DOHH2 (cell line): ENCODE results near the gene PDE4A.

ENCODE experiments used
- CTCF ChIP-seq: fragments of 200-600 bp; sonication (generic); IDR thresholded peaks from one replicate; pipeline ENCODE4 v1.5.1; 2014; ENCODE audit warnings: antibody characterized with exemption, mild to moderate bottlenecking, low read depth, low read length; ENCODE audit not compliant: poor library complexity, severe bottlenecking
- EZH2phosphoT487 ChIP-seq: fragments of 200-600 bp; sonication (generic); IDR thresholded peaks from 2 replicates; pipeline ENCODE4 v1.6.1; 2017; ENCODE audit warnings: borderline replicate concordance, mild to moderate bottlenecking, antibody characterized with exemption, low read length, moderate library complexity, mixed read lengths

GRCh38 chr19:10467104-10467706, 46.9 kb downstream of the PDE4A start:
- TF ChIP-seq EZH2phosphoT487 (no peak), CTCF (no peak)
